ENCODE data around the gene NOTUM.
A peak's percentile ranks its signal among the peaks of the same experiment; 100 is the strongest.
"Not testable (repeated sequence)": the region's sequence is repeated elsewhere in the genome, so short reads cannot be mapped to it uniquely, and the experiment has no call there.

NOTUM gene

GRCh38 chr17:81959362-81960129 lies 1.4 kb downstream of the NOTUM start:
- intact Hi-C loops (cut with DNase I) = loop anchor here (1.0 kb wide), 1 partner anchor 62 kb away; no protein-coding TSS in a partner anchor
- peak in 8 of 10 donors; percentile 45 to 96 (median 68) for DNase-seq

DNA sequence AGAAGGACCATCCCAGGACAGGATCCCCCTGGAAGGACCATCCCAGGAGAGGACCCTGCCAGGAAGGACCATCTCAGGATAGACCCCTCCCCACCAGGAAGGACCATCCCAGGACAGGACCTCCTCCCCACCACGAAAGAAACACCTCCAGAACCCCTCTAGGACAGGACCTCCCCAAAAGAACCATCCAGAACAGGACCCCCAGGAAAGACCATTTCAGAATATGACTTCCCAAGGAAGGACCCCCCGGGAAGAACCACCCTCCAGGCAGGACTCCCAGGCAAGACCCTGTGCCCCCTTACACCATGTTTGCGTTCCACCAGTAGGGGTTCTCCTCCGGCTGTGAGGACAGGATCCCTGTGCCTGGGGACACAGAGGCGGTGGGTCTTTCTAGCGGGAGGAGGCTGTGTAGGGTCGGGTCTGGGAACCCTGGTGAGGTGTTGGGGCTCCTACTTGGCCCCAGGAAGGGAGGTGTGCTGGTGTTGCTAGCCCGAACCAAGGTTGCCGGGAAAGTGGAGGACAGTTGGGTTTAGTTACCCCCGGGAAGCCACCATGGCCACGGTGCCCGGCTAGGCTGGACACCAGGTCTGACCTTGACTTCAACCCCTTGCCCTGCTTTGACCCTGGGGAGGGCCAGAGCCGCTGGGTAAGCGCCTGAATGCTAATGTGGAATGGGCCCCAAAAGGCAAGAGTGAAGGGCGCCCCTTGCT lies 2.2 kb downstream of the NOTUM start:
- no peak for DNase-seq
- intact Hi-C loops (cut with DNase I) = loop anchor here (1.0 kb wide), 1 partner anchor 63 kb away; no protein-coding TSS in a partner anchor

DNA sequence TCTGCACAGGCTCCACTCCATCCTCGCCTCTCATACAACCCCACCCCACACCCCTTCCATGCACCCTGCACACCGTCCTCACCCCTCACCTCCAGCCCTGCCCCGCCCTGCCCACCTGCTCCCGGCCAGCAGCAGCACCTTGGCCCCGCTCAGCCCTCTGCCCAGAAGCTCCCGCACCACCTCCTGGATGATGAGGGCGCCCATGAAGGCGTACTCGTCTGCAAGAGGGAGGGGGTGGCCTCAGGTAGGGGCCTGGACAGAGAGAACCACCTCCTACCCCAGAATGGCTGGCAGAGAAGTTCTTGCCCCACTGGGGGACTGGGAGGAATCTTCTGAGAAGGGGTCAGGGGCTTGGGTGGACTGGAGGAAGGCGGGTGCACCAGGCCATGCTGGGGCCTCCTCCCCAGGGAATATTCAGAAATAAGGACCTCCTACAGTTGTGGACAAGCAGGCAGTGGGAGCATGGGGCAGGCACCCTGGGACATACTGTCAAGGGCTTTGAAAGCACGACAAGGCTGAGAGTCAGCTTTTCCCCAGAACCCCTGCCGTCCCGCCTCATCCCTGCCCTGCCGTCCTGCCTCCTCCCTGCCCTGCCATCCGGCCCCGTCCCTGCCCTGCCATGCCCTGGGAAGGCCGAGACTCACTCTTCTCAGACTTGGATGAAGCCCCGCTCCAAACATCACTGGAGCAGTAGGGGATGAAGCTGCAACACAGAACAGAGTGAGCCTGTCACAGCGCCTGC lies 3.1 kb downstream of the NOTUM start:
- no peak for DNase-seq
- intact Hi-C loops (cut with DNase I) = no loop called here

GRCh38 chr17:81956607-81957589 lies 4.1 kb downstream of the NOTUM start:
- intact Hi-C loops (cut with DNase I) = no loop called here
- no peak for DNase-seq

DNA sequence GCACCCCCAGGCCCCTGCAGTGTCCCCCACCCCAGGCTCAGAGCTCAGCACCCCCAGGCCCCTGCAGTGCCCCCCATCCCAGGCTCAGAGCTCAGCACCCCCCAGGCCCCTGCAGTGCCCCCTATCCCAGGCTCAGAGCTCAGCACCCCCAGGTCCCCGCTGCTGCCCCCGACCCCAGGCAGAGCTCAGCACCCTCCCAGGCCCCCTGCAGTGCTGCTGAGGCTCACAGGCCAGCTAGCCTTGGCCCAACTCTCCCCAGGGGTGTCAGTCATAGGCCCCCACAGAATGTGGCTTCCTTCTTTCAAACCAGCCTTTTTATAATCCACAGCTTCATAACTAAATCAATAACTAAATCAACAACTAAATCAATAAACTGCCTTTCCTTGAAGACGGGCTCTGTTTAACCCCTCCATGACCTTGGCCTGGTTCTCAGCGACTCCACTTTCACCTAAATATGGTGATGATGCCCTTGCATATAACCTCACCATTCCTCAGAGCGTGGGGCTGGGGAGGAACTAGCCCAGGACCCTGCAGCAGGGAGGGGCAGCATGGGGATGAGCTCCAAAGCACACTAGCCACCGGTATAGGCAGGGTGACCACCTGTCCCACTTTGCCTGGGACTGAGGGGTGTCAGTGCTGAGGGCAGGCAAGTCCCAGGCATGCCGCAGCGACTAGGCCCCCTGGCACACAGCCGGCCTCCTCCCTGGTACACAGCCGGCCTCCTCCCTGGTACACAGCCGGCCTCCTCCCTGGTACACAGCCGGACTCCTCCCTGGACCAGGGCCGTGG lies 5.0 kb downstream of the NOTUM start:
- intact Hi-C loops (cut with DNase I) = no loop called here
- no peak for DNase-seq

GRCh38 chr17:81955058-81955681 lies 5.8 kb downstream of the NOTUM start:
- intact Hi-C loops (cut with DNase I) = no loop called here
- DNase-seq = no peak

- intact Hi-C loops (cut with DNase I) = no loop called here
Measured at GRCh38 chr17:81954131-81955057, 6.6 kb downstream of the NOTUM start.

DNA sequence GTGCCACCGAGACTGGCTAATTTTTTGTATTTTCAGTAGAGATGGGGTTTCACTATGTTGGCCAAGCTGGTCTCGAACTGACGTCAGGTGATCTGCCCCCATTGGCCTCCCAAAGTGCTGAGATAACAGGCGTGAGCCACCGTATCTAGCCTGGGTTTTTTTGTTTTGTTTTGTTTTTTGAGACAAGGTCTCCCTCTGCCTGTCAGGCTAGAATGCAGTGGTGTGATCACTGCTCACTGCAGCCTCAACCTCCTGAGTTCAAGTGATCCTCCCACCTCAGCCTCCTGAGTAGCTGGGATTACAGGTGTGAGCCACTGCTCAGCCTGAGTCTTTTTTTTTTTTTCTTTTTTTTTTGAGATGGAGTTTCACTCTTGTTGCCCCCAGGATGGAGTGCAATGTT lies 7.5 kb downstream of the NOTUM start:
- intact Hi-C loops (cut with DNase I) = not testable (repeated sequence)

More at GRCh38 chr17:81954131-81955057, 6.6 kb downstream of the NOTUM start:
- DNase-seq = no peak

GRCh38 chr17:81952792-81953228 lies 8.2 kb downstream of the NOTUM start:
- intact Hi-C loops (cut with DNase I) = no loop called here
- no peak for DNase-seq

More for the DNA sequence above, 7.5 kb downstream of the NOTUM start:
- DNase-seq = not testable (repeated sequence)

- DNase-seq = no peak
- intact Hi-C loops (cut with DNase I) = no loop called here
Measured at GRCh38 chr17:81951785-81952684, 9.0 kb downstream of the NOTUM start.

DNA sequence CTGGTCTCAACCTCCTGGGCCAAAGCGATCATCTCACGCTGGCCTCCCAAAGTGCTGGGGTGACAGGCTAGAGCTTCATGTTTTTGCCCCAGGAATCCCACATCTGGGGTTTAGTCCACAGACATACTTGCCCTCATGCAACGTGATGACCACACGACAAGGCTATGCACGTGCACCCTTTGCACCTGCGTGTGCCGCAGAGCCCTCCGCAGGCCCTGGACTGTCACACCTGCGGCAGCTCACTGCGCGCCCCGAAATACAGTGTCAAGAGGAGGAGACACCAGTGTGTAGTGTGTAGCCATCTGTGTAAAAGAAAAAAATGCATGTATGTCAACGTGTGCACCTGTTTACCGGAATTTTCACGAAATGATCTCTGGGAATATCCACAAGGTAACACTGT lies 10.5 kb downstream of the NOTUM start:
- DNase-seq = no peak
- intact Hi-C loops (cut with DNase I) = no loop called here

DNA sequence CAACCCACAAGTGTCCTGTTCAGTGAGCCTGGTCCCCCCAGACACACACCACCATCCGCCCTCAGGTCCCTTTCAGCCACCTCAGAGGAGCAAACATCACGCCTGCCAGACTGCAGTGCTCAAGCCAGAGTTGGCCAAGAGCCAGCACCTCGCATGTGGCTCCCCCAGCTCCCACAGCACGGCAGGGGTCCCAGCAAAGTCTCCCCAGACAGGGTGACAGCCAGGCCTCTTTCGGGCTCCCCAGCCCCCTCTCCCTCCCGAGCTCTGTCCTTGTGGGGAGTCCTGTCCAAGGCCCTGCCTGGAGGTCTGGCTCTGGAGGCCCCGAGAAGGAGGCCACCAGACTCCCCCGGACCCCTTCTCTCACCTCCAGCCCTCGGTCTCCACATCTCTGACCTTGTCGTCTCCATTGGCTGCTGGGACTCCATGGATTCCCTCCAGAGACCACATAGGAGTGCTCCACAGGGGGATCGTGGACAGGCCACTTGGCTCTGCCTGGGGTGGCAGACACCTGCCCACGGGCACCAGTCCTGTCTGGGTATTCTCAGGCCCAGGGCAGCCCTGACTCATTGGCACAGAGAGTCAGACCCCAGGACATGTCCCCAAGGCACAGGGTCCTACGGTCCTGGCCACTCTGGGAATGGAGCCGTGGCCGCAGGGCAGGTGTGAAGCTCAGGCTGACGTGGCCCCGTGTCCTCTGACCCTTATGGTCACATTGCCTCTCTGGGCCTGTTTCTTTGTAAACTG lies 12.2 kb downstream of the NOTUM start:
- intact Hi-C loops (cut with DNase I) = no loop called here
- DNase-seq = no peak

GRCh38 chr17:81947189-81947588 lies 13.8 kb downstream of the NOTUM start, which contains the start of gene MYADML2:
Gene MYADML2 (minus strand): TSS chr17:81947233. CDS start chr17:81941741, 5,492 bp downstream.
- peak in 1 of 10 donors; percentile 78 for DNase-seq
- intact Hi-C loops (cut with DNase I) = no loop called here

DNA sequence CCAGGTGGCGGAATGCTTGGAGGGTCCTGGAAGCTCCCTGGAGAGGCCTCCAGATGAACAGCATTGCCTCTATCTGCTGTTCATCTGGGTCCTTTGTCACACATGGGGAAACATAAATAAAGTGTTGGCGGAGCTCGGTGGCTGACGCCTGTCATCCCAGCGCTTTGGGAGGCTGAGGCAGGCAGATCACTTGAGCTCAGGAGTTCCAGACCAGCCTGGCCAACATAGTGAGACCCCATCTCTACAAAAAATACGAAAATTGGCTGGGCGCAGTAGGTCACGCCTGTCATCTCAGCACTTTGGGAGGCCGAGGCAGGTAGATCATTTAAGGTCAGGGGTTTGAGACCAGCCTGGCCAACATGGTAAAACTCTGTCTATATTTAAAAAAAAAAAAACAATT lies 16.1 kb downstream of the NOTUM start:
- intact Hi-C loops (cut with DNase I) = no loop called here
- no peak for DNase-seq

- intact Hi-C loops (cut with DNase I) = no loop called here
- DNase-seq = no peak
Measured at GRCh38 chr17:81942167-81942553, 18.8 kb downstream of the NOTUM start.

Data from posterior cingulate gyrus (tissue), 11 donors.